SK-N-MC (cell line): ENCODE results near the gene CGNL1.

ENCODE experiments used
- EZH2 ChIP-seq: fragments of 200-600 bp; sonication (generic); IDR thresholded peaks from one replicate; pipeline ENCODE4 v1.6.1; 2017; ENCODE audit warnings: antibody characterized with exemption
- FOXP2 ChIP-seq: optimal IDR thresholded peaks from 2 replicates; pipeline ENCODE3; 2011; ENCODE audit warnings: mild to moderate bottlenecking, moderate library complexity; ENCODE audit not compliant: insufficient read depth; ENCODE audit errors: extremely low read length, control extremely low read depth
- POLR2AphosphoS5 ChIP-seq: IDR thresholded peaks from 2 replicates; pipeline ENCODE4 v1.6.1; 2012; ENCODE audit warnings: mild to moderate bottlenecking, low read depth, low read length, borderline replicate concordance

DNA sequence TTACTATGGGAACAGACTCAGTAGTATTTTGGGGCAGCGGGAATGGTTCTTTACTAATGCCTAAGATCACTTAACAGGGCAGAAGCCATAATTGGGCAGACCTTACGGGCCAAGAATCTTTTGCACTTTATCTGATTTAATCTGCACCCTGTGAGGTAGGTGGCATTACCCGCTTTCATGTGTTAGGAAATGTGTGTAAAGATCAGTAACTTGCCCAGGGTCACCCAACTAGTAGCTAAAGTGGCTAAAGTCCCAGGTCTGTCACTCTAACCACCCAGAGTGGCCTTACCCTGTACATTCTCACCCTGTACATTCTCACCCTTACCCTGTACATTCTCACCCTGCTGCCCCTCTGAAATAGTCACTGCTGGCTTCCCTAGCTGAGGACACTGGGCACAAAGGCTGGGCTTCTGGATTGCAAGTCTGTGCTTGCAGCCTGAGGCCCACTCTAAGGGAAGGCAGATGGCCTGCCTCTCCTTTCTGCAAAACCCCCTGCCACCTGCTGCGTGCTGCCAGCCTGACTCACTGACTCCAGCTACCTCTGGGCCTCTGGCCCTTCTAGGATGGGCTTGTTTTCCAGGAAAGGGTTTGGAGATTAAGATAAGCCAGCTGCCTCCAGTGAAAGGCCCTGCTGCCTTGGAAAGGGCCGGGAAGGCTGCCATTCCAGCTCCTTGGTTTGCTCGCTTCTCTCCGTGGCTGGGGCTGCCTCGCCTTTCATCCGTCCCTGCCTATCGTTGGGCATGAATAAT, 177.9 kb downstream of the CGNL1 start:
- TF ChIP-seq POLR2AphosphoS5 (no peak), EZH2 (no peak), FOXP2 (no peak)
